Fibroblast of pulmonary artery (primary cell): ENCODE measurements around the gene WASHC4.

ENCODE experiments used
- DNase-seq: peaks from one replicate; pipeline ENCODE4 v3.0.0-alpha.2; 2010; ENCODE audit warnings: low read depth
- H3K4me3 ChIP-seq: replicated peaks from 2 replicates; pipeline ENCODE4 v1.5.1; 2011; ENCODE audit warnings: low read depth, mild to moderate bottlenecking, control low read depth, low read length, moderate library complexity
- TF ChIP-seq, protein P1 (sequence below): IDR thresholded peaks from 2 replicates; pipeline ENCODE4 v1.5.1; 2011; ENCODE audit warnings: mild to moderate bottlenecking, control low read depth, low read length, inconsistent platforms; ENCODE audit errors: missing control alignments

Gene WASHC4

DNA sequence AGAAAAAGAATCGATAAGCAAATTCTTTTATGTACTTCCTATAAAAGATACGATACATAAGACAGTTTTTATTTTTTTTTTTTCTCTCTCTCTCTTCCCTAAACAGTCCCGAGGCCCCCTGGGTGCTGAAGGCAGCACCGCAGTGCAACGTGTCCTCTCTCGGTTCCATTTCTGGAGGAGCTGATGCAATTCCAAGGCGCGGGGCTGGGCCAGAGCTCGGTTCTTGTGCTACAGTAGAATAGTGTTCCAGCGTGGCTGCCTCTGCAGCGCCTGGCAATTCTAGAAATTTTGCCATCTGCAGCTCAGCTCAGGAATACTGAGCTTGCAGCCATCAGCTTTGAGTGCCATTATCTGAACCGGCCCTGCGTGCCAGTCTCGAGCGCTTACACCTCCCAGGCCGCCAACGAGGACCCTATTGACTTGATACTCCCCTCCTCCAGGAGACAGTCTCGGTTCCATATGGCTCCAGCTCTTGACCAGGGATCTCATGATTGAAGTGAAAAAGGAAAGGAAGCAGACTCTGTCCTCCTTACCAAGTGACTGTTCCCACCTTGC lies 23.9 kb upstream of the WASHC4 start:
- H3K4me3 ChIP-seq, result peak overlapping the region; percentile 91
- DNase-seq, result peak; percentile 77
- TF ChIP-seq, protein P1, sequence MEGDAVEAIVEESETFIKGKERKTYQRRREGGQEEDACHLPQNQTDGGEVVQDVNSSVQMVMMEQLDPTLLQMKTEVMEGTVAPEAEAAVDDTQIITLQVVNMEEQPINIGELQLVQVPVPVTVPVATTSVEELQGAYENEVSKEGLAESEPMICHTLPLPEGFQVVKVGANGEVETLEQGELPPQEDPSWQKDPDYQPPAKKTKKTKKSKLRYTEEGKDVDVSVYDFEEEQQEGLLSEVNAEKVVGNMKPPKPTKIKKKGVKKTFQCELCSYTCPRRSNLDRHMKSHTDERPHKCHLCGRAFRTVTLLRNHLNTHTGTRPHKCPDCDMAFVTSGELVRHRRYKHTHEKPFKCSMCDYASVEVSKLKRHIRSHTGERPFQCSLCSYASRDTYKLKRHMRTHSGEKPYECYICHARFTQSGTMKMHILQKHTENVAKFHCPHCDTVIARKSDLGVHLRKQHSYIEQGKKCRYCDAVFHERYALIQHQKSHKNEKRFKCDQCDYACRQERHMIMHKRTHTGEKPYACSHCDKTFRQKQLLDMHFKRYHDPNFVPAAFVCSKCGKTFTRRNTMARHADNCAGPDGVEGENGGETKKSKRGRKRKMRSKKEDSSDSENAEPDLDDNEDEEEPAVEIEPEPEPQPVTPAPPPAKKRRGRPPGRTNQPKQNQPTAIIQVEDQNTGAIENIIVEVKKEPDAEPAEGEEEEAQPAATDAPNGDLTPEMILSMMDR, result peak; percentile 5

GRCh38 chr12:105084251-105085250 lies 23.0 kb upstream of the WASHC4 start, which contains the start of gene ALDH1L2:
Gene ALDH1L2, minus strand, starts transcription at chr12:105084458. Its CDS starts 22 bp downstream, at chr12:105084436.
- DNase-seq, result peak; percentile 91
- TF ChIP-seq, protein P1, result no peak
- peak within 1 kb of the TSS; percentile 91 for H3K4me3 ChIP-seq

GRCh38 chr12:105085501-105085900 lies 22.0 kb upstream of the WASHC4 start:
- TF ChIP-seq, protein P1, result no peak
- H3K4me3 ChIP-seq, result no peak overlapping the region
- no peak for DNase-seq

DNA sequence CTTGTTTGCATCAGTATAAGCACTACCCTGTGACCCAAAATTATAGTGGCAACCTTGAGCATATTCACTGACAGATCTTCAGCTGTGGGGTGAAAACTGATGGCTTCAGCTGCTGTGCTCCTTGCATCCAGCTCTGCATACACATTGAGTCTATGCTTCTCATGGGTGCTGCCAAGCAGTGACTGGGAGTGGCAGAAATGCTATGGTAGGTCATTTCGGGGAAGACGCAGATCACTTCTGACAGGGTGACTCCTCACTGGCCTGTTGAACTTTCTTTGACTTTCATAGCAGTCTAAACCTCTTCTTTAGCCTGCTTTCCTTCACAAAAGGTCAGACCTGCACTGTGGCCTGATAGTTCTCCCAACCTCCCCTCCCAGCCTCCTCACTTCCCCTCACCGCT lies 17.7 kb upstream of the WASHC4 start:
- TF ChIP-seq, protein P1, result no peak
- no peak overlapping the region for H3K4me3 ChIP-seq
- no peak for DNase-seq

- TF ChIP-seq, protein P1, result no peak
- no peak overlapping the region for H3K4me3 ChIP-seq
- no peak for DNase-seq
These were observed 17.2 kb upstream of the WASHC4 start for GRCh38 chr12:105090361-105090760.

DNA sequence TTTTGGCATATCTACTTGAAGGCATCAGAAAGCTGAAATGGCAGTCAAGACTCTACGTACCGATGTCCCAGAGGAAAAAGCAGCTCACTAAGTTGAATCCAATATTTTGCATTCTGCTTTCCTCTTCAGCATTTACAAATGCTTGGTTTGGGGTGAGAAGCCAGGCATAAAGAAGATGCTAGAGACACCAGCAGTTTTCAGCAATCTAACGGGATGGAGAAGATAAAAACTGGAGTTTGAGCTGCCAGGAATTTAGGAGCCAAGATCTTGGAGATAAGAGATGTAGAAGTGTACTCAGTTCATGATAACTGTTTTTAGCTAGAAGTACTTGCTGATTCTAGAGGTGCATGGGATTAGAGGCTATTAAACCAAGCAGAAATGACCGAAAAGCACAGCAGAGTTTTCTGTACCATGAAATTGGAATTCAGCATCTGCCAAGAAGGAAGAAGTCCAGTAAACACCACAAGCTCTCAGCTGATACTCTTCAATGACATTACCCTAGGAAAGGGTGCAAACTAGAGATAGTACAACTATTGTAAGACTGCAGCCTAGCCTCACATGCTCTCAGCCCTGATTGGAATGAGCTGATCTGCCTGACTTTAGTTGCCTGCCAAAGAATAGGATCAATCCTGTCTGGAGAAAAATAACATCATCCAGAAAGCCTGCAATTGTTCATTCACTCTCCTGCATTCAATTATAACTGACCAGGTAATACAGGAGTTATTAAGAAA lies 15.9 kb upstream of the WASHC4 start:
- TF ChIP-seq, protein P1, result no peak
- DNase-seq, result no peak
- H3K4me3 ChIP-seq, result no peak overlapping the region
